ENCODE results near the gene TRMT11.
"Not testable (repeated sequence)": the region's sequence is repeated elsewhere in the genome, so short reads cannot be mapped to it uniquely, and the experiment has no call there.

The TRMT11 gene

DNA sequence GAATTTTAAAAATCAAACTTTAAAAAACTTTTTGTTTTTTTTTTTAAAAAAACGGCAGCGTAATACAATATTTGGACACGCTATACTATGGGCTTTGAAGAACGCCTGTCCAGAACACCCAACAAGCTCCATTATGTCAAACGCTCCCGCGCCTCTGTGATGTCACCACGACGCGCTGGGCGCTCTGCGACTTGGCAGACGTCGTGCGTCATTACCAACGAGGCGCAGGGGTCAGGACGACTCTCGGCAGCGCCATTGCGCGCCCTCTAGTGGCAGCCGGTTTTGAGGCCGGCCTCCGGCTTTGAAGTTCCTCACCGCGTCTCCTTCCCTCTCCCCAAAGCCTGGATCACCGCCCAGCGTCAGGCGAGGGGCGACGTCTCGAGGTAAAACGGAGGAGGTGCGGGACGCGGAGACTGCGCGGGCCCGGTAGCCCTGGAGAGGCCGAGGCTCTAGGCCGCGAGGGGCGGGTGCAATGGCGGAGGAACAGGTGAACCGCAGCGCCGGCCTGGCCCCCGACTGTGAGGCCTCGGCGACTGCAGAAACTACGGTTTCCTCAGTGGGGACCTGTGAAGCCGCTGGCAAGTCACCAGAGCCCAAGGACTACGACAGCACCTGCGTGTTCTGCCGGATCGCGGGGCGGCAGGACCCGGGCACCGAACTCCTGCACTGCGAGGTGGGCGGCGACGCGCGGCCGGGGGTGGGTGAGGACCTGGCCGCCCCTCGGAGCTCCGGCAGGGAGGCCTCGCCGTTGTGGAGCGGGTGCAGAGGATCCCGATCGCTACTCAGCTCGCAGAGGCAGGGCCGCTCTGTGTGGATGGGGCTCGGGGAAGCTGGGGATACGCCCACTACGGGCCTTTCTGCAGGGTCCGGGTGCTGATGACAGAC is 29.6 kb upstream of the TRMT11 start, which contains the start of gene HINT3:
Gene HINT3, plus strand, starts transcription at position 265 of the 885 bp plus-strand sequence. Its CDS starts 208 bp downstream, at position 473.
- peak; percentile 97 to 99 (median 98) for DNase-seq (ENCODE audit: low read depth in 3 of 3)

DNA sequence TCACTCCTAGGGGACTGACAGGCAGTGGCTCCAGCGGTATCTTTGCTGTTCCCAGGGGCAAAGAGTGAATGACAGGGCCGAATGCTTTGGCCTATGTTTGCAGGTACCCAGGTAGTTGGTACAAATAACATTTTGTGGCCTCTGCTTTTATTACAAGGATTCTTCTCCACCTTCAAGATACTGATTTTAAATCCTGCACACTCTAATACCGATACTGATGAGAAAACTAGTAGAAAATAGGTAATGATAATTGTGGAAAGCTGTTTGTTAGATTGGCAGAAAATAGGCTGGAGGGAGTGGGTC is 29.0 kb upstream of the TRMT11 start:
- DNase-seq (ENCODE audit: low read depth in 3 of 3): no peak

DNA sequence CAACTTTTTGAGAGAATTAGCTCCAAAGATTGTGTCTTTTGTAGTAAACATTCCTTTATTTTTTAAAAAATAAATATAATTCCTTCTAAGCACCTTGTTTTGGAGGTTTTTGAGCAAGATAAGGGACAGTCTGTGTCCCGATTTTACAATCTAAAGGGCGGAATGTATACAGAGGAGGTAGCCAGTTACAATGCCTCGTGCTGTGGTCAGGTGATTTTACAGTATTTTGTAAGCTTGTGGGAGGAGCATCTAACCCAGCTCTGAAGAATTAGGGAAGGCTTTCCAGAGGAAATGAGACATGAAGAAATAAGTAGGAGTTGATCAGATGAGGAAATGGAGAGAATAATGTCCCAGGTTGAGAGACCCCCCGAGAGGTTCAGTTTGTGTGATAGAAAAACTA is 28.5 kb upstream of the TRMT11 start:
- no peak for DNase-seq (ENCODE audit: low read depth in 3 of 3)

DNA sequence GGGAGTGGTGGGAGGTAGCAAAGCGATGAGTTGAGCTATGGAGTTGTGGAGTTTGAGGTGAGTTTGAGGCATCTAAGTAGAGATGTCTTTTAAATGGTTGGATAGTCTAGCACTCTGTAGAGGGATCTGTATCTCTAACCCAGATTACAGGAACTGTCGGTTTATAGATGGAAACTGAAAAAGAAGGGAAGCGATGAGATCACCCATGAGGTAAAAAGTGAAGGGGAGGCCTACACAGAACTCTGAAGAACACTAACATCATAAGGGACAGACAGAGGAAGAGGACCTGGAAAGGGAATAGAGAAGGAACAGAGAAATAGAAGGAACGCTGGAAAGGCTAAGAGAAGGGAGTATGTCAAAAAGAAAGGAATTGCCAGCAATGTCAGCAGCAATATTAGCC is 27.3 kb upstream of the TRMT11 start:
- no peak for DNase-seq (ENCODE audit: low read depth in 3 of 3)

DNA sequence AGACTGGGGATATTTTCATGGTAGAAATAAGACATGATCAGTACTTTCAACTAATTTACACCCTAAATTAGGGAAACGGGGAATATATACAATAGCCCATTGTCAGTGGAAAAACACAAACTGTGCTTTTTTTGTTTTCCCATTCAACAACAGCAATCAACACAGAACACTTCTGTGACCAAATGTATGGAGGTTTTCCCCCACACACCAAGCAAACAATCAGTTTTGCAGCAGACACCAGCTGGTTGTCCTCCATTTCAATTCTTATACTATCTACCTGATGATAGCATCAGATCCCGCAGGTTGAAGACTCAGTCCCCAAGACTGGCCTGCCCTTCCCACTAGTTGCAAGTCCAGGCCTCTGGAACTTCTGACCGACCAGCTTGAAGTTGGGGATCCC is 25.2 kb upstream of the TRMT11 start:
- no peak for DNase-seq (ENCODE audit: low read depth in 3 of 3)

DNA sequence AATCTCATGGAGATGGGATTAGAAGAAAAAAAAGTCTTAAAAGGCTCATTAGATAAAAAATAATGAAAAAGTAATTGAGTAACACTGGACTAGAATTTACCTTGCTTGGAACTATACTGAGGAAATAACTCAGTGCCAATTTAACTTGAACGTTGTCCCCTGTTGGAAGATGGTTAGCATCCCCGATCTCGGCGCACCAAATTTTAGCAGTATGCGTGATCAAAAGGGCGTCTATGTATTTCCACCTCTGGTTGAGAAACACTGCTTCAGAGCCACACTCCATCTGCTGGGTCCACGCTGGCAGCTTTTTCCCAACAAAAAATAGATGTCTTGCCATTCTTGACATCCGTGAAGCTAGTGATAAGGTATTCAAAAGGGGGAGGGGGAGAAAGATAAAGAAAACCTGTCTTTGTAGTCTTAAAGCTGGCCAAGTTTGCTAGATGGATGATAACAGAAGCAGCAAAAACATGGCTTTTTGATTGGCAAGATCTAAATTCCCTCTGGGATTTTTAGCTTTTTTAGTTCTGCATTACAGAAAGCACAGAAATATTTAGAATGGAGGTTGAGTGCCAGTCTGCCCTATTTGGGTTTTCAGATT is 23.3 kb upstream of the TRMT11 start:
- no peak for DNase-seq (ENCODE audit: low read depth in 3 of 3)

DNA sequence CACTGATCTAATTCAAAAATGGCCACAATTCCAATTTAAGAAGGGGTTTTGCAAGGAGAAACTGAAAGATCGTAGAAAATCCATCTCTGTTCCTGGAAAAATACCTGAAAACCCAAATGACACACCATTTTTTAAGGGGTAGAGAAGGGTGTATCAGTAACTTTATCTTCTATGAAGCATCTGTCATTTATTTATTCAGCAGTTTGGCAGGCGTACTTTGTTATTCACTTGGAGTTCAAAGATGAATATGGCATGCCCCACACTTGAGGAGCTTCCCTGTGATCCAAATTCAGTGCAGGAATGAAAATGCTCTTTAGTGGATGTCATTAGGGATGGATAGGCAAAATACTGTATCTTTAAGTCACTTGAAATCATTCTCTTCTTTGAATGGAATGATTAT is 22.5 kb upstream of the TRMT11 start:
- no peak for DNase-seq (ENCODE audit: low read depth in 3 of 3)

DNA sequence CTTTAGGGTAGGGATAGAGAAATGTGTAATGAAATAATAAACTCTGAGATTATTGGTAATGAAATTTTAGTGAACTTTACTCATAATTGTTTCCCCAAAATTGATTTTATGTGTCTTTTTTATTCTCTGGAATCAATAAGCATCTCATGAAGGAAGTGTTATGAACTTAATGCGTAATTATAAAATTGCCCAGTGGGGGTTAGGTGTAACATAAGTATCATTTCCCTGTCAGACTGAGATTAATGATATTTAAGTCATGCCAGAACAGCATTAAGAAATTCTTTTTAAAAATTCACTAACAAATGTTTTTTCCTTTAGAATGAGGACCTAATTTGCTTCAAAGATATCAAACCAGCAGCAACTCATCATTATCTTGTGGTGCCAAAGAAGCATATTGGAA is 19.8 kb upstream of the TRMT11 start:
- DNase-seq (ENCODE audit: low read depth in 3 of 3): no peak

DNA sequence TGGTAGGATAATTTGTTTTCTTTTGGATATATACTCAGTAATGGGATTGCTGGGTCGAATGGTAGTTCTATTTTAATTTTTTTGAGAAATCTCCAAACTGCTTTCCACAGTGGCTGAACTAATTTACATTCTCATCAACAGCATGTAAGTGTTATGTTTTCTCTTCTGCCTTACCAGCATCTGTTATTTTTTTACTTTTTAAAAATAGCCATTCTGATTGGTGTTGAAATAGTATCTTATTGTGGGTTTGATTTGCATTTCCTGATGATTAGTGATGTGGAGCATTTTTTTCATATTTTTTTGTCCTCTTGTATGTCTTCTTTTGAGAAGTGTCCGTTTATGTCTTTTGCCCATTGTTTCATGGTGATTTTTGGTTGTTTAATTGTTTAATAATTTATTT is 17.8 kb upstream of the TRMT11 start:
- DNase-seq (ENCODE audit: low read depth in 3 of 3): no peak

DNA sequence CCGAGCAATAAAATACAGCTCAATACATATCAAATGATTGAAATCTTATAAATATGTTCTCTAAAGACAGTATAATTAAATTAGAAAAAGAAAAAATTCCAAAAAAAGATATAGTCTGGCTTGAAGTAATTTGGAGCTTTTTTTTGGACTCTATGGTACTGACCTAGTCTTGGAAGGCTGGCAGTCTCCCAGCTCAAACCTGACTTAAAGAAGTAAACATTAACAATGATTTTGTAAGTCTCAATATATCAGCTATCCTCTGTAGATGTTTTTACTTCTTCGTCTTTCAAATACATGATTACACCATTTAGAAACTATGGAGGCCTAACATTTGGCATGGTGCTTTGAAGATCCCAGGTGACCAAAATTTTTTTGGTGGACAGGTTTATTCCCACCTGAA is 15.6 kb upstream of the TRMT11 start:
- no peak for DNase-seq (ENCODE audit: low read depth in 3 of 3)

DNA sequence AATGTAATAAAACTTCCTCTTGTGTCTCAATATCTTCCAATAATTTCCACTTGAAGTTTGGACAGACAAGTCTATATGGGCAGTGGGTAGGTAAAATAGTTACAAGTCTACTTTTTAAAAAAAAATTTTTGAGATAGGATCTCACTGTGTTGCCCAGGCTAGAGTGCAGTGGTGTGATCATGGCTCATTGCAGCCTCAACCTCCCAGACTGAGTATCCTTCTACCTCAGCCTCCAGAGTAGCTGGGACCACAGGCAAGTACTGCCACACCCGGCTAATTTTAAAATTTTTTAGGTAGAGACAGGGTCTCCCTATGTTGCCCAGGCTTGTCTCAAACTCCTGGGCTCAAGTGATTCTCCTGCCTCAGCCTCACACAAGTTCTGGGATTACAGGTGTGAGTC is 13.9 kb upstream of the TRMT11 start:
- DNase-seq (ENCODE audit: low read depth in 3 of 3): not testable (repeated sequence)

DNA sequence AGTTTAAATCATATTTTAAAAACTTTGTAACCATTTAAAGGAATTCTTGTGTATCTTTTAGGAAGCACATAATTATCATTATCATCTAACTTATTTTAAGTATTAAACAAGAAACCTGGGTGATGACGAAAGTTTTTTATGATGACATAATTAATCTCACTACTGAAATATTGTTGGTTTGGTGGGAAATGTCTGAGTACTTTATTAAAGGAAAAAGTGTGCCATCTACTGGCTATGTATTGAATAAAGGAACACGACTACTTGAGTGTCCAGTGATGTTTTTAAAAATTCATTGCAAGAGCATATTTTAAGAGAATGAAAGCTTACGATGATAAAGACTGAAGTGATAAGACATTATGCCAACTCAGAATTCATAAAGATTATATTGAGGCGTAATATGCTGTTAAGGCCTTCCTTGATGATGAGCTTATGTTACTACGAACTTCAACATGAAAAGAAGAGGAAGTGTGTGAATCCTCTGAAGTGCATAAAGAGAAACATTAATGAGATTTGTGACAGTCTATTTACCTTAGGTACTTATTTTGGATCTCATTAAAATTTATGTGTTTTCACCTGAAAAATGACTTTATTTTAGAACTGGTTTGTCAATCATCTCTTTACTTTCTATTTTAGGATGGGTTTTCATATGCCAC is 12.0 kb upstream of the TRMT11 start:
- DNase-seq (ENCODE audit: low read depth in 3 of 3): no peak

DNA sequence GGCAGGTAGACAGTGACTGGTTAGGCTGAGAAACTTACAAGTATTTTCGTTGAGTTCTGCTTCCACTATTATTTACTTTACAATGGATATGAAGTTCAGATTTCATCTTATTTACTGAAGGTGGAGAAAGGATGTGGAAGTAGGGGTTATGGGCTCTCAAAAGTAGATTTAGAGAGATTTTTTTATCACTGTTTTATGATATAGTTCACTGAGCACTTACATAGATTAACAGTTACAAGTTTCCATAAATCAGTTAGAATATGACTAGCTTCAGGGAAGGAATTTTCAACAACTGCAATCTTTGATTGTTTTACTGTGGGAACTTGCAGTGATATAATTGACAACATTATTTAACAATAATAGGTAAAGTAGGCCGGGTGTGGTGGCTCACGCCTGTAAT is 7.2 kb upstream of the TRMT11 start:
- DNase-seq (ENCODE audit: low read depth in 3 of 3): no peak

DNA sequence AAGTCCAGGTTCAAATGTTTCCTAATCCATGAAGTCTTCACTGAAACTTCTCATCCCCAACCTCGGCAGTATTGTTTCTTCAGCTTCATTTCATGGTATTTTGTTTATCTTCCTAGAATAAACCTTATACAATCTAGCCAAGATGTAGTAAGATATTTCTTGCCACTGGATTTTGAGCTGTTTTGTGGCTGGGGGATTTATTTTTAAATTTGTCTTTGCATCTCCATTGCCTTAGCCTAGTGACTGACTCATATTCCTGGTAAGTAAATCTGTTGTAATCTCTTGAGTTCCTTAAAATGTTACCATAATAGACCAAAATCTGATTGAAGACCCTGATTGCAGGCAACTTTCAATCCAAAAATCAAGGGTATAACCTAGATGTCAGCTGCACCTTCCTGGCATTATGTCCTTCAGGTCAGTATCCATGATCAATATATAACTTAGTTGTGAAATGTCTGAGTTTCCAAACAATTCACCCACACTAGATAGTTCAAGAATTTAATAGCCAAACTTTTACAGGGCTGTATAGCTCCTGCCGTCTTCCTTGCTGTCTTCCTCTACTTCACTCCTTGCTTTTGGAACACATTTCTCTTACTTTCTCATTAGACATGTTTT is 4.7 kb upstream of the TRMT11 start:
- DNase-seq (ENCODE audit: low read depth in 3 of 3): no peak

DNA sequence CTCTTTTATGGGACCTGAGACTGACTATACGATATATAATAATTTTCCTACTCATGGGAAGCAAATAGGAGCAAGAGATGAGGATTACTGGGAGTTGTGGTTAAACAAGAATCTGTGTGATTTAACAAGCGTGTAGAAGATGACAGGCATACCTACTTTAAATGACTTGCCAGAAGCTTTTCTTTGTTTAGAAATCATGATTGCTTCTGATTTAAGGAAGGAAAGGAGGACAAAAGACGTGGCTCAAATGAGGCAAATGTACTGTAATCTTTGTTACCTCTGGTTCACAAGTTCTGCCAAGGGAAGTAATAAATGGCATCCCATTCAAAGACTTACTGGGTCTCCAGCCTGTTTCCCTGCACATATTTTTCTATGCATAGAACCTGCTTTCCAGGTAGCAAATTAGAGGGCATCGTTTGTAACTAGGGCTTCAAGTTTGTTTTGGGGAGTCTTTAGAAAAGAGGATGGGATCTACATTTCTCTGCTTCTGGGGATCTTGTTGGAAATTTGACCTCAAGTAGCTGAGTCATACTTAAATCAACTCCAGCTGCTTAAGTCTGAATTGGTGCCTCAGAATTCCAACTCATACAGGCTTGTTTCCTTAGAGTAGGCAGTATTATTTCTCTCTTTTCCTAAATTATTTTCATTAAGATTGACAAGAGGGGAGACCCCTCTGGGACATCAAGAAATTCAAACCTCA is 2.9 kb upstream of the TRMT11 start:
- no peak for DNase-seq (ENCODE audit: low read depth in 3 of 3)

DNA sequence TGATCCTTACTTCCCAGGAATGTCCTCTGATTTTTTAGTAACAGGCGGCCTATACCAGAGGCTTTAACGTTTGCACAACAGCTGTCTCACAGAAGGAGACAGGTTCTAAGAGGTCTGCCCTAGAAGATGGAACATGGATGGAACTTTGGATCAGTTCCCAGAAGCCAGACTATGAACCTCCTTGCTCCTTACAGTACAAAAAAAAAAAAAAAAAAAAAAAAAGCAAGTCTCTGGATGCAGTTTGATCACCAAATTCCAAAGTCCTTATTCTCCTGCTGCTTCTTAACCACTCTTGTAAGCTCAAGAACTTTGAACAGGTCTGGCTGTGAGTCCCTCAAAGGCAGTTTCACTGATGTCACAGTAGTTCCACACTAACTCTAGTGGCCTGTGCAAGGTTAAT is 2.0 kb upstream of the TRMT11 start:
- DNase-seq (ENCODE audit: low read depth in 3 of 3): no peak

DNA sequence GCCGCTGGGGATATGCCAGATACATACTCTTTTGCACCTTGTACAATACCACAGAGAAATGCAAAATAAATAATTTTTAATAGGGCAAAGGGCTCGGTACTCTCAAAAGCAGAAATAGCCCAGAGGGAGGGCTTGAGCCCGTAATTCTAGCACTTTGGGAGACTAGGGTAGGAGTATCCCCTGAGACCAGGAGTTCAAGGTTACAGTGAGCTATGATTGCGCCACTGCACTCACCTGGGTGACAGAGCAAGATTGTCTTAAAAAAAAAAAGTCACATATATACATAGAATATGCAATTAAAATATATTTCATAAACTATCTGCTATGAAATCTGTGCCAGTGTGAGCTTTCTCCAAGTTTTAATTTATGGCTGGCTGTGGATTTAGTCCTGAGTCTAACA is 818 bp upstream of the TRMT11 start:
- DNase-seq (ENCODE audit: low read depth in 3 of 3): no peak

DNA sequence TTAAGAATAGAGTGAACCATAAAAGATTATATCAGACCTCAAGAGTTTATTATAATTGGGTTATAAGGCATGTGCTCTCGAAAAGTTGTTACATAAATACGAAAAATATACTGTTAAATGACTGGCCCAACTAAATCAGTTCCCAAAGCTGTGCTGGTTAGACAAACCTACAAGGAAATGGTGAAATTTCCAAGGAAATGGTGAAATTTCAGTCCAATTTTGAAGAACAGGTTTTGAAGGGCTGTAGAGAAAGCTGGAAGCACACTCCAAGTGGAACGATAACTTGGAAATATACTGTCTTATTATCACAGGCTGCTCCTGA is 400 bp upstream of the TRMT11 start:
- no peak for DNase-seq (ENCODE audit: low read depth in 3 of 3)

DNA sequence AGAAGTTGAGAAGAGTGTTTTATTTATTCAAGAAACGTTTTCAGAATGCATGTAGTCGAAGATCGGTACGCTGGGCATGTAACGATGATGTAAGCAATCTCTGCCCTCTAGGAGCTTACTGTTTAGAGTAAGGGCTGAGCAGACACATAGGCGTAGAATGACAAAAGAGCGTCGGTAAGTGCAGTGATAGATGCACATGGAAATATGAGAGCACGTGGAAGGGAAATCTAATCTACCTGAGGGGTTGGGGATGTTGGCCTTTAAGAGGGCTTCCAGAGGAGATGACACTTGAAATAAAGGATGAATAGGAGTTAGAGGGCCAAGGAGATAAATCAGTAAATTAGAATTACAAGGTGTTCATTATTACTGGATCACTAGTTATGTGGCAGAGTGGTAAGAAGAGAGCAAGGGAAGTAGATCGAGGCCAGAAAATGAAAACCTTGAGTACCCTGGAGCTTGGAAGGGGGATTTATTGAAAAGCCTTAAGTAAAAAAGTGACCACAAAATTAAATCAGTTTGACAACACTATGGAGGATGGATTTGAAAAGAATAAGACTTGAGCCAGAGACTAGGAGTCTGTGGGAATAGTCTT is 782 bp downstream of the TRMT11 start:
- DNase-seq (ENCODE audit: low read depth in 3 of 3): no peak

DNA sequence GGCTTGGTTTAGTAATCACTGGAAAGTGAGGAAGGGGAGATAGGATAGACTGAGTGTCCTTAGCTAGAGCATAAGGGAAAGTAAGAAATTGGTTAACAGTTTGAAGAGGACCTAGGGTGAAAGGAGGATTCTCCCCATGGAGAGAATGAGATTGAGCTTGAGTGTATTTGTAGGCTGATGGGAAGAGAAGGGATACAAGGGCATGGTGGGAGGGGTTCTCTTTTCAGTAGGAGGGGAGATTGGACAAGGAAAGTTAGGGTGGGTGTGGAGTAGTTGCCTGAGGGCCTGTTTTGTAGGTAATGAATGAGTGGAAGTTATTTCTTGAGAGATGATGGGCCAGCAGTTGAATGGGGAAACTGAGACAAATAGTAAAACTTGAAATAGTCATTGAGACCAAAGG is 1.9 kb downstream of the TRMT11 start:
- DNase-seq (ENCODE audit: low read depth in 3 of 3): no peak

DNA sequence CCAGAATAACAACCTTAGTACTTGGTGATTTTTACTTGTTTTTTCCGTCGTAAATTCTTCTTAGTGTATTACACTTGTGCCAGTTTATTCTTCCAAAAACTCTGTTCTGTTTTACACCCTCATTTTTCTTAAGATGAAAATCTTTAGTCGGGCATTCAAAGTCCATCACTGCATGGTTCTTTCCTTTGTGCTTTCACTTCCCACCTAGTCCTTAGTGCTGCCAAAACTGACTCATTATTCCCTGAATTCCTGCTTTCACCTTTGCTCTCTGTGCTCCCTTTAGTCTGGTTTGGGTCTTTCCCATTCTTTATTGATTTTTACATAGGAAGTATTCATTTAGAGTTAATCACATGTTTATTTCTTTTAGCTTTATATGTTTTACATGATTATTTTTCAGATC is 3.3 kb downstream of the TRMT11 start:
- no peak for DNase-seq (ENCODE audit: low read depth in 3 of 3)

DNA sequence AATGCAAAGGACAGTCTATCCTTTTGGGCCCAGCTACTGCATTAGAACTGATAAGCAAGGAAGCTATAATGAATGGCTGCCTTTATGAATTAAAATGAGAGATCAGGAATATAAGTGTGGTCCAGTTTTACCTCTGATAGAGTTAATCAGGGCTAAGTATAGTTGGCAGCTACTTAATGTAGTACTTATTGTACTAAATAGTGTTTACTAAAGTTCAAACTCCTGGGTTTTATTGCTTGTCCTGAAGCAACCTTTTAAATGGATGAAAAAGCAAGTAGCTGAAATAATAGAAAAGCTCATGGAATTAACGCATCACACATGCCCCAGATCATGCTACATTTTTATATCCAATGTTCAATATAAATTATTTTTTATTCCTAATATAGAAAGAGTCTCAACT is 5.3 kb downstream of the TRMT11 start:
- DNase-seq (ENCODE audit: low read depth in 3 of 3): no peak

Data from stimulated activated CD4-positive, alpha-beta T cell treated with anti-CD3 and anti-CD28 coated beads, TNF-alpha, amount 100 ng/mL, for 24 hours (primary cell).